ENCODE measurements around the gene FLYWCH2.

Gene FLYWCH2

DNA sequence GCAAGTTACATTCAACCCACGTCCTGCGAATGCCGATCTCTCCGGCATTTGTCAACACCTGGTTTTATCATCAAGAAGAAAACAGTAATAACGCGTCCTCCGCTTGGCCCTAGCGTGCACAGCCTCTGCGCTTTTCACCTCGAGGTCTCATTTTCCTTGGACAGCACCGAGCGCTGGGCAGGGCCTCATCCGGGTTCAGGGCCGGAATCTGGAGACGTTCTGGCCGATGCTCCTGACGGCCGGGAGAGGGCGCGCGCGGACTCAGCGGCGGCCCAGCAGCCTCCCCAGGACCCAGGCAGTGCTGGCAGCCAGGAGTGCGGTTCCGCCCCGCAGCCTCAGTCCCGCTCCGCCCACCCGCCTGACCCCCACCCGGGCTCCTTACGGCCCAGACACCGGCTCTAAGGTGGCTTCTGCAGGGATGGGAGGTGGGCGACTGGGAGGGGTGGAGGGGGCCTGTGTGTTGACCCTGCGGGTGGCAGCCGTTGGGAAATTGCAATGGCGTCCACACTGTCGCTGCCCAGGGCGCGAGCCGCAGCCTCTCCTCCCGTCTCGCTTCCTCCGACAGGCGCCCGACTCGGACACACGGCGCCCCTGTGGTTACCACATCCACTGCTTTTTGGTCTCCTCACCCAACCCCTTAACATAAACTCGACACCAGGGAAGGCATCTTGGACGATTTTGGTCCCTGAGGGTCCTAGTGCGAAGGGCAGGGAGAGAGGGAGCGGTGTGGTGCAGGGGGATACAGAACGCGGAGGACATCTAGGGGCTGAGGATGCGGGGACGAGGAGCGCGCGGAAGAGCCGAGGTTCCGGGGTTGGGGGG, 21.3 kb downstream of the FLYWCH2 start (continued):
- no peak for TF ChIP-seq ZNF747 (tag by site-specific recombination; IDR thresholded peaks at IDR 0.05)
- peak; percentile 75 for TF ChIP-seq ZSCAN30 (tag by site-specific recombination; IDR thresholded peaks at IDR 0.05)
- no peak for TF ChIP-seq ZNF239 (tag by site-specific recombination; IDR thresholded peaks at IDR 0.05)
- TF ChIP-seq SCRT2 (tag by site-specific recombination; IDR thresholded peaks at IDR 0.05): no peak
- no peak for TF ChIP-seq ZNF175 (tag by site-specific recombination; IDR thresholded peaks at IDR 0.05)
- TF ChIP-seq HOXD13 (CRISPR knock-in tag; IDR thresholded peaks at IDR 0.05; ENCODE audit: borderline replicate concordance): no peak
- no peak for TF ChIP-seq ZNF555 (tag by site-specific recombination; conservative IDR thresholded peaks at IDR 0.05)
- TF ChIP-seq, protein P1, sequence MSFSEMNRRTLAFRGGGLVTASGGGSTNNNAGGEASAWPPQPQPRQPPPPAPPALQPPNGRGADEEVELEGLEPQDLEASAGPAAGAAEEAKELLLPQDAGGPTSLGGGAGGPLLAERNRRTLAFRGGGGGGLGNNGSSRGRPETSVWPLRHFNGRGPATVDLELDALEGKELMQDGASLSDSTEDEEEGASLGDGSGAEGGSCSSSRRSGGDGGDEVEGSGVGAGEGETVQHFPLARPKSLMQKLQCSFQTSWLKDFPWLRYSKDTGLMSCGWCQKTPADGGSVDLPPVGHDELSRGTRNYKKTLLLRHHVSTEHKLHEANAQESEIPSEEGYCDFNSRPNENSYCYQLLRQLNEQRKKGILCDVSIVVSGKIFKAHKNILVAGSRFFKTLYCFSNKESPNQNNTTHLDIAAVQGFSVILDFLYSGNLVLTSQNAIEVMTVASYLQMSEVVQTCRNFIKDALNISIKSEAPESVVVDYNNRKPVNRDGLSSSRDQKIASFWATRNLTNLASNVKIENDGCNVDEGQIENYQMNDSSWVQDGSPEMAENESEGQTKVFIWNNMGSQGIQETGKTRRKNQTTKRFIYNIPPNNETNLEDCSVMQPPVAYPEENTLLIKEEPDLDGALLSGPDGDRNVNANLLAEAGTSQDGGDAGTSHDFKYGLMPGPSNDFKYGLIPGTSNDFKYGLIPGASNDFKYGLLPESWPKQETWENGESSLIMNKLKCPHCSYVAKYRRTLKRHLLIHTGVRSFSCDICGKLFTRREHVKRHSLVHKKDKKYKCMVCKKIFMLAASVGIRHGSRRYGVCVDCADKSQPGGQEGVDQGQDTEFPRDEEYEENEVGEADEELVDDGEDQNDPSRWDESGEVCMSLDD (tag by site-specific recombination; IDR thresholded peaks at IDR 0.05): no peak
- no peak for TF ChIP-seq ZNF521 (tag by site-specific recombination; IDR thresholded peaks at IDR 0.05)
- no peak for TF ChIP-seq ZNF426 (tag by site-specific recombination; IDR thresholded peaks at IDR 0.05)
- TF ChIP-seq, protein P2, sequence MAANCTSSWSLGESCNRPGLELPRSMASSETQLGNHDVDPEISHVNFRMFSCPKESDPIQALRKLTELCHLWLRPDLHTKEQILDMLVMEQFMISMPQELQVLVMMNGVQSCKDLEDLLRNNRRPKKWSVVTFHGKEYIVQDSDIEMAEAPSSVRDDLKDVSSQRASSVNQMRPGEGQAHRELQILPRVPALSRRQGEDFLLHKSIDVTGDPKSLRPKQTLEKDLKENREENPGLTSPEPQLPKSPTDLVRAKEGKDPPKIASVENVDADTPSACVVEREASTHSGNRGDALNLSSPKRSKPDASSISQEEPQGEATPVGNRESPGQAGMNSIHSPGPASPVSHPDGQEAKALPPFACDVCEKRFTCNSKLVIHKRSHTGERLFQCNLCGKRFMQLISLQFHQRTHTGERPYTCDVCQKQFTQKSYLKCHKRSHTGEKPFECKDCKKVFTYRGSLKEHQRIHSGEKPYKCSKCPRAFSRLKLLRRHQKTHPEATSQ (tag by site-specific recombination; IDR thresholded peaks at IDR 0.05): no peak
- no peak for TF ChIP-seq ZNF792 (tag by site-specific recombination; IDR thresholded peaks at IDR 0.05)
- TF ChIP-seq RBAK (tag by site-specific recombination; IDR thresholded peaks at IDR 0.05): no peak
- TF ChIP-seq EGR2 (tag by site-specific recombination; IDR thresholded peaks at IDR 0.05; ENCODE audit: low read depth): peak; percentile 60; the same call in 1 of the 2 replicates
- TF ChIP-seq SCRT1 (tag by site-specific recombination; IDR thresholded peaks at IDR 0.05; ENCODE audit: borderline replicate concordance): no peak
- TF ChIP-seq, protein P3, sequence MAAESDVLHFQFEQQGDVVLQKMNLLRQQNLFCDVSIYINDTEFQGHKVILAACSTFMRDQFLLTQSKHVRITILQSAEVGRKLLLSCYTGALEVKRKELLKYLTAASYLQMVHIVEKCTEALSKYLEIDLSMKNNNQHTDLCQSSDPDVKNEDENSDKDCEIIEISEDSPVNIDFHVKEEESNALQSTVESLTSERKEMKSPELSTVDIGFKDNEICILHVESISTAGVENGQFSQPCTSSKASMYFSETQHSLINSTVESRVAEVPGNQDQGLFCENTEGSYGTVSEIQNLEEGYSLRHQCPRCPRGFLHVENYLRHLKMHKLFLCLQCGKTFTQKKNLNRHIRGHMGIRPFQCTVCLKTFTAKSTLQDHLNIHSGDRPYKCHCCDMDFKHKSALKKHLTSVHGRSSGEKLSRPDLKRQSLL (tag by site-specific recombination; IDR thresholded peaks at IDR 0.05): peak; percentile 32; the same call in 1 of the 2 replicates
- TF ChIP-seq, protein P4, sequence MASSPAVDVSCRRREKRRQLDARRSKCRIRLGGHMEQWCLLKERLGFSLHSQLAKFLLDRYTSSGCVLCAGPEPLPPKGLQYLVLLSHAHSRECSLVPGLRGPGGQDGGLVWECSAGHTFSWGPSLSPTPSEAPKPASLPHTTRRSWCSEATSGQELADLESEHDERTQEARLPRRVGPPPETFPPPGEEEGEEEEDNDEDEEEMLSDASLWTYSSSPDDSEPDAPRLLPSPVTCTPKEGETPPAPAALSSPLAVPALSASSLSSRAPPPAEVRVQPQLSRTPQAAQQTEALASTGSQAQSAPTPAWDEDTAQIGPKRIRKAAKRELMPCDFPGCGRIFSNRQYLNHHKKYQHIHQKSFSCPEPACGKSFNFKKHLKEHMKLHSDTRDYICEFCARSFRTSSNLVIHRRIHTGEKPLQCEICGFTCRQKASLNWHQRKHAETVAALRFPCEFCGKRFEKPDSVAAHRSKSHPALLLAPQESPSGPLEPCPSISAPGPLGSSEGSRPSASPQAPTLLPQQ (tag by site-specific recombination; IDR thresholded peaks at IDR 0.05): 0 out of 2 replicates have a peak, but pooled peaks have one; percentile 37
- no peak for TF ChIP-seq ZNF140 (tag by site-specific recombination; IDR thresholded peaks at IDR 0.05)
- peak; percentile 33 for TF ChIP-seq ZNF629 (tag by site-specific recombination; IDR thresholded peaks at IDR 0.05)
- TF ChIP-seq, protein P5, sequence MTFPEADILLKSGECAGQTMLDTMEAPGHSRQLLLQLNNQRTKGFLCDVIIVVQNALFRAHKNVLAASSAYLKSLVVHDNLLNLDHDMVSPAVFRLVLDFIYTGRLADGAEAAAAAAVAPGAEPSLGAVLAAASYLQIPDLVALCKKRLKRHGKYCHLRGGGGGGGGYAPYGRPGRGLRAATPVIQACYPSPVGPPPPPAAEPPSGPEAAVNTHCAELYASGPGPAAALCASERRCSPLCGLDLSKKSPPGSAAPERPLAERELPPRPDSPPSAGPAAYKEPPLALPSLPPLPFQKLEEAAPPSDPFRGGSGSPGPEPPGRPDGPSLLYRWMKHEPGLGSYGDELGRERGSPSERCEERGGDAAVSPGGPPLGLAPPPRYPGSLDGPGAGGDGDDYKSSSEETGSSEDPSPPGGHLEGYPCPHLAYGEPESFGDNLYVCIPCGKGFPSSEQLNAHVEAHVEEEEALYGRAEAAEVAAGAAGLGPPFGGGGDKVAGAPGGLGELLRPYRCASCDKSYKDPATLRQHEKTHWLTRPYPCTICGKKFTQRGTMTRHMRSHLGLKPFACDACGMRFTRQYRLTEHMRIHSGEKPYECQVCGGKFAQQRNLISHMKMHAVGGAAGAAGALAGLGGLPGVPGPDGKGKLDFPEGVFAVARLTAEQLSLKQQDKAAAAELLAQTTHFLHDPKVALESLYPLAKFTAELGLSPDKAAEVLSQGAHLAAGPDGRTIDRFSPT (tag by site-specific recombination; IDR thresholded peaks at IDR 0.05): peak; percentile 78
- peak; percentile 54 for TF ChIP-seq ZXDB (tag by site-specific recombination; IDR thresholded peaks at IDR 0.05)
- TF ChIP-seq ZNF202 (tag by site-specific recombination; IDR thresholded peaks at IDR 0.05; ENCODE audit: borderline replicate concordance): no peak
- peak; percentile 98 for TF ChIP-seq ZBTB17 (tag by site-specific recombination; IDR thresholded peaks at IDR 0.05)
- peak; percentile 86 for TF ChIP-seq KLF9 (tag by site-specific recombination; IDR thresholded peaks at IDR 0.05; ENCODE audit: low read depth)
- TF ChIP-seq, protein P6, sequence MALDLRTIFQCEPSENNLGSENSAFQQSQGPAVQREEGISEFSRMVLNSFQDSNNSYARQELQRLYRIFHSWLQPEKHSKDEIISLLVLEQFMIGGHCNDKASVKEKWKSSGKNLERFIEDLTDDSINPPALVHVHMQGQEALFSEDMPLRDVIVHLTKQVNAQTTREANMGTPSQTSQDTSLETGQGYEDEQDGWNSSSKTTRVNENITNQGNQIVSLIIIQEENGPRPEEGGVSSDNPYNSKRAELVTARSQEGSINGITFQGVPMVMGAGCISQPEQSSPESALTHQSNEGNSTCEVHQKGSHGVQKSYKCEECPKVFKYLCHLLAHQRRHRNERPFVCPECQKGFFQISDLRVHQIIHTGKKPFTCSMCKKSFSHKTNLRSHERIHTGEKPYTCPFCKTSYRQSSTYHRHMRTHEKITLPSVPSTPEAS (tag by site-specific recombination; IDR thresholded peaks at IDR 0.05): no peak
- TF ChIP-seq ZNF621 (tag by site-specific recombination; IDR thresholded peaks at IDR 0.05): no peak

All from HEK293 (cell line).